HEK293 (cell line): ENCODE results near the gene LMO3.

Experiments used
- CTCF ChIA-PET: fragments of 350-600 bp; formaldehyde crosslinking; extraction: SDS; loops from one replicate; lab custom pipeline; 2021; ENCODE audit warnings: antibody characterized with exemption; lab: Yijun Ruan, JAX
- POLR2A ChIA-PET: fragments of 300-600 bp; formaldehyde crosslinking; extraction: SDS; loops from one replicate; lab custom pipeline; 2020; ENCODE audit warnings: antibody characterized with exemption, inconsistent platforms; lab: Yijun Ruan, JAX
- H3K27ac ChIP-seq: fragments of 200-500 bp; sonication (Bioruptor generic); 2 replicates; pipeline ENCODE4 v1.5.1; 2014; ENCODE audit warnings: low read depth, low read length, control low read depth, inconsistent platforms; ENCODE audit errors: extremely low read depth
- H3K36me3 ChIP-seq, 2 experiments: fragments of 200-500 bp in 1 of 2; sonication (Bioruptor generic) in 1 of 2; 1 replicate in 1 of 2; 2 replicates in 1 of 2; pipeline ENCODE4 v1.5.1; 2014 to 2017; ENCODE audit warnings: inconsistent platforms in 2 of 2, low read length in 2 of 2; ENCODE audit not compliant: control insufficient read depth in 2 of 2, insufficient read depth in 1 of 2
- H3K4me1 ChIP-seq: fragments of 200-500 bp; sonication (Bioruptor generic); 2 replicates; pipeline ENCODE4 v1.5.1; 2014; ENCODE audit warnings: mild to moderate bottlenecking, low read length, inconsistent platforms; ENCODE audit not compliant: control insufficient read depth, insufficient read depth
- H3K4me3 ChIP-seq: 2 replicates; pipeline ENCODE4 v1.5.1; 2011; ENCODE audit warnings: low read depth, mild to moderate bottlenecking, control low read depth, low read length, moderate library complexity
- H3K9me3 ChIP-seq: fragments of 200-500 bp; sonication (Bioruptor generic); 2 replicates; pipeline ENCODE4 v1.5.1; 2014; ENCODE audit warnings: low read depth, low read length, inconsistent platforms; ENCODE audit not compliant: control insufficient read depth, insufficient read depth
- GFI1B ChIP-seq: fragments of 450-650 bp; formaldehyde crosslinking; IDR thresholded peaks from 2 replicates; pipeline ENCODE4 v1.5.1; 2016; ENCODE audit warnings: missing biosample characterization, missing genetic modification characterization
- IKZF3 ChIP-seq: fragments of 450-650 bp; IDR thresholded peaks from 2 replicates; pipeline ENCODE4 v1.5.0; 2018; ENCODE audit warnings: missing biosample characterization, mild to moderate bottlenecking, missing genetic modification characterization, moderate library complexity
- ZFHX2 ChIP-seq: fragments of 450-650 bp; formaldehyde crosslinking; conservative IDR thresholded peaks from 2 replicates; pipeline ENCODE4 v1.5.1; 2016; ENCODE audit warnings: missing biosample characterization, missing genetic modification characterization
- ZFP3 ChIP-seq: fragments of 450-650 bp; formaldehyde crosslinking; IDR thresholded peaks from 2 replicates; pipeline ENCODE4 v1.5.1; 2016; ENCODE audit warnings: low read depth, missing biosample characterization, missing genetic modification characterization
- ZNF138 ChIP-seq: fragments of 450-650 bp; formaldehyde crosslinking; IDR thresholded peaks from 2 replicates; pipeline ENCODE4 v1.5.1; 2016; ENCODE audit warnings: missing biosample characterization, missing genetic modification characterization, borderline replicate concordance
- ZNF280D ChIP-seq: fragments of 450-650 bp; formaldehyde crosslinking; IDR thresholded peaks from 2 replicates; pipeline ENCODE4 v1.5.1; 2016; ENCODE audit warnings: missing biosample characterization, missing genetic modification characterization
- ZNF292 ChIP-seq: fragments of 450-650 bp; formaldehyde crosslinking; IDR thresholded peaks from 2 replicates; pipeline ENCODE4 v1.5.1; 2016; ENCODE audit warnings: low read depth, missing biosample characterization, missing genetic modification characterization, borderline replicate concordance
- ZNF629 ChIP-seq: fragments of 450-650 bp; formaldehyde crosslinking; IDR thresholded peaks from 2 replicates; pipeline ENCODE4 v1.5.1; 2017; ENCODE audit warnings: missing biosample characterization, missing genetic modification characterization
- ZNF660 ChIP-seq: fragments of 450-650 bp; IDR thresholded peaks from 2 replicates; pipeline ENCODE4 v1.5.1; 2018; ENCODE audit warnings: missing biosample characterization, mild to moderate bottlenecking, missing genetic modification characterization
- TF ChIP-seq, protein P1 (sequence below): fragments of 450-650 bp; formaldehyde crosslinking; IDR thresholded peaks from 2 replicates; pipeline ENCODE4 v1.5.1; 2016; ENCODE audit warnings: missing biosample characterization, missing genetic modification characterization
- TF ChIP-seq, protein P2 (sequence below): fragments of 450-650 bp; formaldehyde crosslinking; IDR thresholded peaks from 2 replicates; pipeline ENCODE4 v1.5.1; 2016; ENCODE audit warnings: missing biosample characterization, missing genetic modification characterization
- TF ChIP-seq, protein P3 (sequence below): fragments of 450-650 bp; formaldehyde crosslinking; IDR thresholded peaks from 2 replicates; pipeline ENCODE4 v1.5.1; 2016; ENCODE audit warnings: missing biosample characterization, missing genetic modification characterization
- TF ChIP-seq, protein P4 (sequence below): fragments of 450-650 bp; formaldehyde crosslinking; IDR thresholded peaks from 2 replicates; pipeline ENCODE4 v1.5.1; 2016; ENCODE audit warnings: missing biosample characterization, missing genetic modification characterization

Gene LMO3

DNA sequence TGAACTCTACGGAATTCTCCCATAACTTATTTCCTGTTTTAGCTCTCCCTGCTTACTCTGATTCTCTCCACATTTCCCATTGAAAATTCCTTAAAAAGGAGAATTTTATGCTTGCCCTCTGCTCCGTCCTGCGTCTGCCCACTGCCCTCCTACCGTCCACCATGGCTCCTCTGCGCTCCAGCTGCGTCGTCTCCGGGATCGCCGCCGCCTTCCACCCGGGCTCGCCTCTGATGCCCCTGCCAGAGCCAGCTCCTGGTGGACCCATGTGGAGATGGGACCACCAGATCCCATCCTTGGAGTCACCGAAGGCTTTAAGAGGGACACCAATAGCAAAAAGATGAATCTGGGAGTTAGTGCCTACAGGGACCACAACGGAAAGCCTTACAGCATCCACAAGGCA, 92.7 kb downstream of the LMO3 start:
- H3K27ac ChIP-seq: no peak overlapping the region
- no peaks in the 10 kb centered on the region for H3K36me3 ChIP-seq
- ChIA-PET POLR2A (no interaction called here), CTCF (no interaction called here)
- no peaks in the 10 kb centered on the region for H3K9me3 ChIP-seq
- H3K4me1 ChIP-seq: no peaks in the 10 kb centered on the region
- no peak overlapping the region for H3K4me3 ChIP-seq
- TF ChIP-seq, protein P1, sequence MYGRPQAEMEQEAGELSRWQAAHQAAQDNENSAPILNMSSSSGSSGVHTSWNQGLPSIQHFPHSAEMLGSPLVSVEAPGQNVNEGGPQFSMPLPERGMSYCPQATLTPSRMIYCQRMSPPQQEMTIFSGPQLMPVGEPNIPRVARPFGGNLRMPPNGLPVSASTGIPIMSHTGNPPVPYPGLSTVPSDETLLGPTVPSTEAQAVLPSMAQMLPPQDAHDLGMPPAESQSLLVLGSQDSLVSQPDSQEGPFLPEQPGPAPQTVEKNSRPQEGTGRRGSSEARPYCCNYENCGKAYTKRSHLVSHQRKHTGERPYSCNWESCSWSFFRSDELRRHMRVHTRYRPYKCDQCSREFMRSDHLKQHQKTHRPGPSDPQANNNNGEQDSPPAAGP (tag by site-specific recombination): no peak
- TF ChIP-seq, protein P2, sequence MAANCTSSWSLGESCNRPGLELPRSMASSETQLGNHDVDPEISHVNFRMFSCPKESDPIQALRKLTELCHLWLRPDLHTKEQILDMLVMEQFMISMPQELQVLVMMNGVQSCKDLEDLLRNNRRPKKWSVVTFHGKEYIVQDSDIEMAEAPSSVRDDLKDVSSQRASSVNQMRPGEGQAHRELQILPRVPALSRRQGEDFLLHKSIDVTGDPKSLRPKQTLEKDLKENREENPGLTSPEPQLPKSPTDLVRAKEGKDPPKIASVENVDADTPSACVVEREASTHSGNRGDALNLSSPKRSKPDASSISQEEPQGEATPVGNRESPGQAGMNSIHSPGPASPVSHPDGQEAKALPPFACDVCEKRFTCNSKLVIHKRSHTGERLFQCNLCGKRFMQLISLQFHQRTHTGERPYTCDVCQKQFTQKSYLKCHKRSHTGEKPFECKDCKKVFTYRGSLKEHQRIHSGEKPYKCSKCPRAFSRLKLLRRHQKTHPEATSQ: no peak
- TF ChIP-seq GFI1B (tag by site-specific recombination) (no peak), ZNF660 (tag by site-specific recombination) (no peak), ZNF629 (tag by site-specific recombination) (no peak)
- TF ChIP-seq, protein P3, sequence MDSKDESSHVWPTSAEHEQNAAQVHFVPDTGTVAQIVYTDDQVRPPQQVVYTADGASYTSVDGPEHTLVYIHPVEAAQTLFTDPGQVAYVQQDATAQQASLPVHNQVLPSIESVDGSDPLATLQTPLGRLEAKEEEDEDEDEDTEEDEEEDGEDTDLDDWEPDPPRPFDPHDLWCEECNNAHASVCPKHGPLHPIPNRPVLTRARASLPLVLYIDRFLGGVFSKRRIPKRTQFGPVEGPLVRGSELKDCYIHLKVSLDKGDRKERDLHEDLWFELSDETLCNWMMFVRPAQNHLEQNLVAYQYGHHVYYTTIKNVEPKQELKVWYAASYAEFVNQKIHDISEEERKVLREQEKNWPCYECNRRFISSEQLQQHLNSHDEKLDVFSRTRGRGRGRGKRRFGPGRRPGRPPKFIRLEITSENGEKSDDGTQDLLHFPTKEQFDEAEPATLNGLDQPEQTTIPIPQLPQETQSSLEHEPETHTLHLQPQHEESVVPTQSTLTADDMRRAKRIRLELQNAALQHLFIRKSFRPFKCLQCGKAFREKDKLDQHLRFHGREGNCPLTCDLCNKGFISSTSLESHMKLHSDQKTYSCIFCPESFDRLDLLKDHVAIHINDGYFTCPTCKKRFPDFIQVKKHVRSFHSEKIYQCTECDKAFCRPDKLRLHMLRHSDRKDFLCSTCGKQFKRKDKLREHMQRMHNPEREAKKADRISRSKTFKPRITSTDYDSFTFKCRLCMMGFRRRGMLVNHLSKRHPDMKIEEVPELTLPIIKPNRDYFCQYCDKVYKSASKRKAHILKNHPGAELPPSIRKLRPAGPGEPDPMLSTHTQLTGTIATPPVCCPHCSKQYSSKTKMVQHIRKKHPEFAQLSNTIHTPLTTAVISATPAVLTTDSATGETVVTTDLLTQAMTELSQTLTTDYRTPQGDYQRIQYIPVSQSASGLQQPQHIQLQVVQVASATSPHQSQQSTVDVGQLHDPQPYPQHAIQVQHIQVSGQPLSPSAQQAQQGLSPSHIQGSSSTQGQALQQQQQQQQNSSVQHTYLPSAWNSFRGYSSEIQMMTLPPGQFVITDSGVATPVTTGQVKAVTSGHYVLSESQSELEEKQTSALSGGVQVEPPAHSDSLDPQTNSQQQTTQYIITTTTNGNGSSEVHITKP (tag by site-specific recombination): no peak
- TF ChIP-seq, protein P4, sequence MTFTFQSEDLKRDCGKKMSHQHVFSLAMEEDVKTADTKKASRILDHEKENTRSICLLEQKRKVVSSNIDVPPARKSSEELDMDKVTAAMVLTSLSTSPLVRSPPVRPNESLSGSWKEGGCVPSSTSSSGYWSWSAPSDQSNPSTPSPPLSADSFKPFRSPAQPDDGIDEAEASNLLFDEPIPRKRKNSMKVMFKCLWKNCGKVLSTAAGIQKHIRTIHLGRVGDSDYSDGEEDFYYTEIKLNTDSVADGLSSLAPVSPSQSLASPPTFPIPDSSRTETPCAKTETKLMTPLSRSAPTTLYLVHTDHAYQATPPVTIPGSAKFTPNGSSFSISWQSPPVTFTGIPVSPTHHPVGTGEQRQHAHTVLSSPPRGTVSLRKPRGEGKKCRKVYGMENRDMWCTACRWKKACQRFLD (tag by site-specific recombination): no peak

GRCh38 chr12:16509411-16509810, 96.6 kb downstream of the LMO3 start:
- POLR2A ChIA-PET: no interaction called here
- CTCF ChIA-PET: no interaction called here
- H3K4me1 ChIP-seq: no peaks in the 10 kb centered on the region

More at GRCh38 chr12:16509411-16509810, 96.6 kb downstream of the LMO3 start:
- TF ChIP-seq ZNF292 (tag by site-specific recombination) (no peak), IKZF3 (tag by site-specific recombination) (no peak), ZNF280D (no peak), ZFHX2 (tag by site-specific recombination) (no peak), ZFP3 (tag by site-specific recombination) (no peak), ZNF138 (tag by site-specific recombination) (no peak)
- H3K4me3 ChIP-seq: no peak overlapping the region
- H3K36me3 ChIP-seq: no peaks in the 10 kb centered on the region
- H3K9me3 ChIP-seq: no peaks in the 10 kb centered on the region
- no peak overlapping the region for H3K27ac ChIP-seq
